HG02973 (cell line): ENCODE results near the gene DPH6.

Experiments used
- ATAC-seq: cut with Tn5 transposase; IDR thresholded peaks from one replicate; pipeline ENCODE4 v1.9.1; 2021; ENCODE audit warnings: moderate library complexity; ENCODE audit not compliant: unreplicated experiment

The DPH6 gene

GRCh38 chr15:35545316-35545823, 595 bp downstream of the DPH6 start:
- ATAC-seq: peak; percentile 12

DNA sequence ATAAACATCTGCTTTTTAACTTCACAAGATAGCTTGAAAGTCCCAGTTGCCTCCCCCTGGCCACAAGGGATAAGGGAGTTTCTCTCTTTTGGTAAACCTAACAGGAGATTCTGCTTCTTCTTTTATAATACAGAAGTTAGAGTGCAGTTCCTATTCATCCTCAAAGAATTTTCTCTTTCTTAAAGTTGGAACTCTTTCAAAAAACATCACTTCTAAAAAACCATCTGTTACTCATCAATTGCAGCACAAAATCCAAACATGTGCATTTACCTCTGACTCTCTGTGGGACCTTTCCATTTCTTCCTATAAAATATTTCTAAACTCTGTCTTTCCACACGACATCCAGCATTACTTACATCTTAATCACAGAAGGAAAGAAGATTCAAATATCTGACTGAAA, 5.1 kb downstream of the DPH6 start:
- no peak for ATAC-seq

DNA sequence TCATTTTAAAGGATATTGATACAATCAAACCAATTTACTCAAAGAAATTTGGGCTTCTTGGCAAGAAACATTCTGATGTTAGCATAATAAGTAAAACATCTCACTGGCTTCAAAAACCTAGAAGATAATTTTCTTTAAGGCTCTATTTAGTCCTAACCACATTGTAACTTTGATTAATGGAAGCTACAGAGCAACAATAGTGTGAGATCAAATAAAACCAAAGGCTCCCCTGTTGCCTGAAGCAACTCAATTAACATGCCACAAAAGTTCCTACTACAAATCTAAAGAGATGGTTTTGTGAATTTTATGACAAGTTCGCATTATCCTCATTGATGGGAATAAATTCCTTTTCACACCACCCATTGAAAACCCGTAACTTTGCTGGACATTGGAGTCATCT, 5.9 kb downstream of the DPH6 start:
- no peak for ATAC-seq

GRCh38 chr15:35535365-35535916, 10.5 kb downstream of the DPH6 start:
- ATAC-seq: no peak

GRCh38 chr15:35533130-35534110, 12.5 kb downstream of the DPH6 start:
- ATAC-seq: no peak

- no peak for ATAC-seq
Measured at GRCh38 chr15:35530698-35531097, 15.3 kb downstream of the DPH6 start.

- no peak for ATAC-seq
Measured at GRCh38 chr15:35529784-35530183, 16.2 kb downstream of the DPH6 start.

DNA sequence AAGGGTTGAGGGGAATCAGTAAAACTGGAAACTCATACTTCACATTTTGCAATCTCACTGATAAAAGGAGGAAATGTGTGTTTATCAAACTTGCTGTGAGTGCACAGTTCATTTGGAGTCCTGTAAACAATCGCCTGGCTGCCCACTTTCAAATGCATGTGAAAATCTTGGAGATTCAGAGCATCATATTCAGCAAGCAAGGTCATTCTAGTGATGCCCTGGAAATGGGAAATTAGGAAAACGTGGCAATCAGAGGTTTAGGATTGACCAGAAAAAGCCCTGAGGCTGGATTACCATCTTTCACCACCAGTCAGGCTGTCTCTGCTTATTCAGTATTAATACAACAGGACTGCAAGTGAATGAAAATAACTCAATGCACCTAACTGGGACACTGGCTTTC, 23.9 kb downstream of the DPH6 start:
- no peak for ATAC-seq

GRCh38 chr15:35519541-35520149, 26.3 kb downstream of the DPH6 start:
- ATAC-seq: no peak

- no peak for ATAC-seq
Measured at GRCh38 chr15:35519052-35519451, 26.9 kb downstream of the DPH6 start.

DNA sequence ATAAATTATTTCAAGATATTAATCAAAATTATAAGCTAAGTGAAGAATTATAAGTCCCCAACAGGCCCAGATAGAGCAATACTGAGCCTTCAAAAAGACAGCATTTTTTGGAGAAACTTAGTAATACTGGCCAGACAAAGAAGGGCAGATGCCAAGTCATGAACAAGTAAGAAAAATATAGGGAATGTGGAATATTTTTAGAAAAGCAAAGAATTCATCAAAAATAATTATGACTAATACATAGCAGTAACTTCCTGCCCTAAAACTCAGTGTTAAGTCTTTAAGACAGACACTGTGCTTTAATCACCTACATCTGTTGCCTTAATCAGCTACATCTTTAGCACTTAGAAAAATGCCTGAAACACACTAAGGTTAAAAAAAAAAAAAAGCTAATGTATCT, 31.2 kb downstream of the DPH6 start:
- no peak for ATAC-seq

GRCh38 chr15:35507932-35508638, 37.9 kb downstream of the DPH6 start:
- no peak for ATAC-seq

DNA sequence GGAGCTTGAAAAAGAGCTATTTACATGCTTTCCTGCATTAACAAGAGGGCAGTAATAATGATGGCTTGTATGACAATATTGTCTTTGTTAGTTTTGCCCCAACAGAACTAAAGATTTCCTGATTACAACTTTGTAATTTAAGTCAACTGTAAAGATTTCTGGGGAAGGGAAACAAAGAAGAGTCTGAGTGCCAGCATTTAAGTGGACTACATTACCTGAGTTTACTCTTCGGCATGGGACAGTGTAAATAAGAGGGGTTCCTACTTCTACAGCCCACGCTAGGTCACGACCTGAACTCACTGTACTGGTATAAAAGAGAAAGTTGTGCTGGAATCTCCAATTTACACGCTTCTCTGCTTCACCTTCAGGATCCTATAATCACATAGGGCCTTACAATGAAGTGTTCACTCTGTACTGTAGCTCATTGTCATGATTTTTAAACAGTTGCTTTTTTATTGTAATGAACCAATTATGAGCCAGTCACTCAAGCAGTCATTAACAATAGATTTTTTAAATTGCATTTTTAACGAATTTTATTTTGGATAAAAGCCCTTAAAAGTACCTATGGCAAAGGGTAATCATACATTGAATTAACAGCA, 39.6 kb downstream of the DPH6 start:
- no peak for ATAC-seq

GRCh38 chr15:35505809-35506208, 40.2 kb downstream of the DPH6 start:
- ATAC-seq: no peak

DNA sequence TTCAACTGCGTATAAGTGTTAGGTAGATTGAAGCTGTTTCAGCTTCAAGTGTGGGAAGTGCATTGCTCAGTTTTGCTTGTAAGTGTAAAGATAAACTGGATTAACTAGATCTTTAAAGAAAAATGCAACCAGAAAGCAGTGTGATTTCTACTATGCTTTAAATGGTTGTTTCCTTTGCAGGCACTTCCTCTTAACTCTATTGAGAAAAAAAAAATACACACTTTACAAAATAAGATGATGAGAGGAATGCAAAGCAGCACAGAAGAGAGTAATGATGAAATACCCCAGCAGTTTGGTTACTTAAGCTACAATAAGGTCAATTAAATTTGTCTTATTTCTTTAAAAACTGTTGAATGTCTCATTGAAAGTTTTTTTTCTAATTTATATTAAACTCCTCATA, 40.8 kb downstream of the DPH6 start:
- no peak for ATAC-seq

GRCh38 chr15:35499723-35500122, 46.2 kb downstream of the DPH6 start:
- ATAC-seq: no peak

GRCh38 chr15:35496585-35496984, 49.4 kb downstream of the DPH6 start:
- ATAC-seq: peak; percentile 100

- ATAC-seq: no peak
Measured at GRCh38 chr15:35495080-35495479, 50.9 kb downstream of the DPH6 start.

DNA sequence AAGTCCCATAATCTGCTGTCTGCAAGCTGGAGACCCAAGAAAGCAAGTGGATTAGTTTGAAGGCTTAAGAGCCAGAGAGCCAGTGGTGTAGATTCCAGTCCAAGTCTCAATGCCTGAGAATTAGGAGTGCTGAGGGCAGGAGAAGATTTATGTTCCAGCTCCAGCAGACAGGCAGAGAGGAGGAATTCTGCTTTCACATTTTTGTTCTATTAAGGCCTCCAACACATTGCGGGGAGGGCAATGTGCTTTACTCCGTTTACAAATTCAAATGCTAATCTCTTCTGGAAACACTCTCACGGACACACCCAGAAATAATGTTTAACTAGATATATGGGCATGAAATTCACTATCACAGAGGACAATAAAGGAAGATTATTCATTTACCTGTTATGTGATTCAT, 54.0 kb downstream of the DPH6 start:
- ATAC-seq: no peak

DNA sequence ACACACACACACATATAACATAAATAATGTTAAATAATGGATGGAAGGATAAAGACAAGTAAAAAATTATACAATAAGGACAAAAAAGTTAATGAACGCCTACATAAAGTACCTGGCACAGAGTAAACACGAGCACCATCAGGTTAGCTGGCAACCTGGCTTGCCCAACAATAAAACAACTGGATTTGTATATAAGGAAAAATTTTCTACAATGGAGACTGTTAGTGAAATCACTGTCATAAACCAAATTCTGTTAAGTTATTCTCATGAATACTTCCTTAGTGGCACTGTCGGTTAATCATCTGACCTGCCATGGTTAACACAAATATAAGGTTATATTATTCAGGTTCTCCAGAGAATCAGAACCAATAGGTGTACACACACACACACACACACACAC, 54.8 kb downstream of the DPH6 start:
- no peak for ATAC-seq

GRCh38 chr15:35490511-35490910, 55.5 kb downstream of the DPH6 start:
- no peak for ATAC-seq
